SH-SY5Y (cell line): Measurements from ENCODE around the gene KIF25.

Source experiments
- GATA2 ChIP-seq: IDR thresholded peaks from 2 replicates; pipeline ENCODE4 v1.6.1; 2011; ENCODE audit warnings: mild to moderate bottlenecking, low read depth, low read length
- GATA3 ChIP-seq: IDR thresholded peaks from 2 replicates; pipeline ENCODE4 v1.6.1; 2011; ENCODE audit warnings: low read depth, mild to moderate bottlenecking, low read length, moderate library complexity

Gene KIF25

GRCh38 chr6:167980911-167981580, 16.4 kb upstream of the KIF25 start:
- no peak for TF ChIP-seq GATA2
- TF ChIP-seq GATA3, result no peak

GRCh38 chr6:167981916-167982462, 15.5 kb upstream of the KIF25 start:
- TF ChIP-seq GATA2 (no peak), GATA3 (no peak)

DNA sequence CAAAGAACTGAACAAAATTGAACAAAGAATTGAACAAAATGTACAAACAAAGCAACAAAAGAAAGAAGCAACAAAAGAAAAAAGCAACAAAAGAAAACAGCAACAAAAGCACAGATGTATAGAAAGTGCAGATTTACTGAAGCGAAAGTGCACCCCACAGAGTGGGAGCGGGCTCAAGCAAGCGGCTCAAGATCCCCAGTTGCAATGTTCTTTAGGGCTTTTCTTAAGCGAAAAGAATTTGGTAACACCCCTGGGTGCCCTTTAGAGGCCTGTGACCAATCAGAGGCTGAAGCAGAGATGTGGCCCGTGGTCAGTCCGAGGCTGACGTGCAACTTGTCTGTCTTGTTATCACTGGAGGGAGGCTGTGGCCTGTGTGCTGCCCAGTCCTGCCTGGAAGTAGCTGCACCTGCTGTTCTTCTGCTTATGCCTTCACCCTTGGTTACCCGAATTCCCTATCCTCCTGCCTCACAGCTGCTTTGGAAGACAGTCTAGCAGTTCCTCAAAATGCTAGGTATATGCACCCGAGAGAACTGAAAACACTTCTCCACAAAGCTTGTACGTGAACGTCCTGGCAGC, 13.2 kb upstream of the KIF25 start:
- TF ChIP-seq GATA2 (no peak), GATA3 (no peak)

DNA sequence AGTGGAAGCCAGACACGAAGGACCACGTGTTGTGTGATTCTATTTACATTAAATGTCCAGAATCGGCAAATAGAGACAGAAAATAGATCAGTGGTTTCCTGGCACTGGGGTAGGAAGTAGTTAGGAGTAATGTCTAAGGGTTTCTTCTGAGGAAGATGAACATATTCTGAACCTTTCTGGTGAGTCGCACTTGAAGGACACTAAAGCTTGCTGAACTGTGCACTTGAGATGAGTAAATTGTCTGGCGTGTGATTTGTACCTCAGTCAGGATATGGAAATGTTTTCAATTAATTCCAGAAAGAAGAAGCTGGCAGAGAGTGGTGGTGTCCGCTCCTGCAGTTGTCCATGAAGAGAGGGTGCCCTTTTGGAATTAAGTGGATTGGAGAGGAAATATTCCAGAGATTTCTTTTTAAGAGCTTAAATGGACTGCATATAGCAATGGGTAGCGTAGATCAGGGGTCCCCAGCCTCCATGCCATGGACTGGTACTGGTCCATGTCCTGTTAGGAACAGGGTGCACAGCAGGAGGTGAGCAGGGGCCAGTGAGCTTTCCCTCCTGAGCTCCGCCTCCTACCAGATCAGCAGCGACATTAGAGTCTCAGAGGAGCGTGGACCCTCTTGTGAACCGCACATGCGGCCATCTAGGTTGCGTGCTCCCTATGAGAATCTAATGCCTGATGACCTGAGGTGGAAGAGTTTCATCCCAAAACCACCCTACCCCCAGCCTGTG, 12.4 kb upstream of the KIF25 start:
- TF ChIP-seq GATA2 (no peak), GATA3 (no peak)

- no peak for TF ChIP-seq GATA3
- no peak for TF ChIP-seq GATA2
Observed at GRCh38 chr6:167985911-167986595, 11.4 kb upstream of the KIF25 start.

DNA sequence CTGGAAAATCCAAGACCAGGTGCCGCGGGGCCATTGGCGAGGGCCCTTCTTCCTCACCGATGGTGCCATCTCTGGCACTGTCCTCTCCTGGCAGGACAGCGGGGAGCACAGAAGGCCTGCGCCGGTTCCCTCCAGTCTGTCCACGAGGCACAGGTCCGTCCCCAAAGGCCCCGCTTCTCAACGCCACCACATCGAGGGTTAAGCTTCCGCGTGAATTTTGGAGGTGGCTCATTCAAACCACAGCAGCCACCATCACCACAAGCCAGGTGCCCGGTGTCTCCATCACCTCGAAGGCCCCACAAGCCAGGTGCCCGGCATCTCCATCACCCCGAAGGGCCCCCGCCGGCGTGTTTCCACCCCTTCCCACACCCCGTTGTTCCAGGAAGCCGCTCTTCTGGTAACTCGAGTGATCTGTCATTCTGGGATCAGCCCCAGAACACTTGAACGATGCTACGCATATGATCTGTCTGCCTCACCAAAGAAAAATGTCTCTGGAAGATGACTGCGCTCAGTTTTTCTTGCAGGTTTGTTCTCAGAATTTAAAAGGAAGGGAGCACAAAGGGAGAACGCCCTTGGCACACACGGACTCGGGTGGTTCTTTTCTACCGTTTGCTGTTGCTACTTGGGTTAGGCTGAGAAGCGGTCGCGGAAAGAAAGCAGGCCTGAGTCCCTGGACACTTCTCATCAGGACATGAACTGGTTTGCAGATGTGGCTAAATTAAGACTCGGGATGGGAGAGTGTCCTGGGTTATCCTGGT, 9.9 kb upstream of the KIF25 start:
- TF ChIP-seq GATA3 (no peak), GATA2 (no peak)

DNA sequence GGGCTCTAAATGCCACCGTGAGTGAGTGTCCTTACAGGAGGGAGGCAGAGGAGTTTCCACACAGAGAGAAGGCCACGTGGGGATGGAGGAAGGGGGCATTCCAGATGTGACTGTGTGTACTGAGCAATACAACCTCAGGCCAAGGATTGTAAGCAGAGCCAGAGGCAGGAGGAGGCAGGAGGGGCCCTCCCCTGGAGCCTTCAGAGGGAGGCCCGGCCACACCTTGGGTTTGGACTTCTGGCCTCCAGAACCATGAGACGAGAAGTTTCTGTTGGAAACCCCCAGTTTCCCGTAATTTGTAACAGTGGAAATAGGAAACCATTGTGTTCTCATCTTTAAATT, 9.3 kb upstream of the KIF25 start:
- TF ChIP-seq GATA2 (no peak), GATA3 (no peak)

- TF ChIP-seq GATA3, result no peak
- no peak for TF ChIP-seq GATA2
Observed at GRCh38 chr6:167988945-167989841, 8.3 kb upstream of the KIF25 start.

DNA sequence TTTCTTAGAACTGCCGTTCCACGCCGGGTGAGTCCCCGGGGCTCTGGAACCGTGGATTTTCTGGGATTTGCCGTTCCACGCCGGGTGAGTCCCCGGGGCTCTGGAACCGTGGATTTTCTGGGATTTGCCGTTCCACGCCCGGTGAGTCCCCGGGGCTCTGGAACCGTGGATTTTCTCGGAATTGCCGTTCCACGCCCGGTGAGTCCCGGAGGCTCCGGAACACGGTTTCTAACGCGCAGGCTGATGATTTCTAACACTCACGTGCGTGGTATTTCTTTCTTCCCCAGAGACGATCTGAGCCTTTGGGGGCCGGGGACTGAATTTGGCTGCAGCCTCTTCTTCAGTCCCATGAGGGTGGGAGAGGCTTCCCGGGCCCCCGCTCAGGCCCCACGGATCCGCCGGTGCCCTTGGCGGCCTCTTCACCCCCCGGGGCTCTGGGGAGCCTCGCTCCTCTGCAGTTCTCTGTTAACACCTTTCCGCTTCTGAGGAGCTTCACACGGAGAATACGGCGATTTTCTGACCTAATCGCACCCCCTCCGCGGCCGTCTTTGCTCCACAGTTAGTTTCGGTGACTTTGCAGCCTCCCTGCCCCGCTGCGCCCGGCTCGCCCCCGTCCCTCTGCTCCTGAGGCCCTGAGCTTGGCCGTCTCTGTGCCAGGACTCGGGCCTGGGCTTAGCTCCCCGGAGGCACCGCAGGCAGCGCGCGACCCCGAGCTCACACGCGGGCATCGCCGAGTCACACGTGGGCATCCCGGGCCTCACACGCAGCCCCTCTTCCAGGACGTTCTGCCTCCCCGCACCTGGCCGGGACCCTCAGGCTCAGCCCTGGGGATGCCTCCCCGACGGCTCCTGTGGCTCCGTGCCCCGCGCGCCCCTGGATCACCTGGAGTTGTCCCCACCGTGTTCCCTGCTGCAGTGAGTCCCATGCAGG, 7.2 kb upstream of the KIF25 start:
- TF ChIP-seq GATA2 (no peak), GATA3 (no peak)

DNA sequence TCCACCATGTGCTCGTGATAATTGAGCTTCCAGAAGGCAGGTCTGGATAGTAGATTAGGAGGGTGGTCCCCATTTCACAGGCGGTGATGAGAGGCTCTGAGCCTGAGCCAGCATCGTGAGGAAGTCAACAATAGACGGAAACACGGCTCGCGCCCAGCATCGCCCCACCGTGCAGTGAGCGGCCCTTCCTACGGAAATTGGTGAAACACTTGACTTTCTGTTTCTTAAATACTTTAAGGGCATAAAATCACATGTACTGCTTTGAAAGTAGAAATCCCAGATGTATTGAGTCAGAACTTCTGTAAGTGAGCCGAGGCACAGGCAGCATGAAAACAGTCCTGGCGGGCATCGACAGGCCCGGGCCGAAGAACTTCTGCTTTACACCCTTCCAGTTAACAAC, 4.3 kb upstream of the KIF25 start:
- TF ChIP-seq GATA3, result no peak
- no peak for TF ChIP-seq GATA2

- TF ChIP-seq GATA2 (no peak), GATA3 (no peak)
Observed at GRCh38 chr6:167993831-167994230, 3.6 kb upstream of the KIF25 start.

DNA sequence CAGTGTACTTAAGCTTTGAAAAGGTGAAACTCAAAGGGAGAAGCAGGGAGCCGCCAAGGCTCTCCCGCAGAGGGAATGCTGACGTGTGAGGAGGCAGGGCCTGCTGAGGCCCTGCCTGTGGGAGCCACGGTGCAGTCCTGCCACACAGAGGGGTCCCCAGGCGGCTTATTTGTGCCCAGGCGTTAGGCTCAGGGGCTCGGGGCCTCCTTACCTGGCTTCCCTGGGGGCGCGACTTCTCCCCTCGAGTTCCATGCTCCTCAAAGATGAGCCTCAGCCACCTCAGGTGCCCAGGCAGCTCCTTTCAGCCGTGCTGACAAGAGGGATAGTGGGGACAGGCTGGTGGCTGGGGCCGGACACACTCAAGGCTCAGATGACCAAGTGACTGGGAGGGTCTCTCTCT, 2.2 kb upstream of the KIF25 start:
- TF ChIP-seq GATA2, result no peak
- no peak for TF ChIP-seq GATA3
